Upper lobe of left lung (tissue), 6 donors: Measurements from ENCODE around the gene LGMN. TPM values are rescaled to one million over a fixed set of nuclear protein-coding genes. Genes with fewer than 3 reads are reported as not detected.

ENCODE experiments used
- ATAC-seq, 2 donors: fragments of 200-7000 bp; cut with Tn5 transposase; one replicate each; pipeline ENCODE4 v1.9.1; 2022; ENCODE audit warnings: mild to moderate bottlenecking in 2 of 2, moderate library complexity in 2 of 2; ENCODE audit not compliant: low FRiP score in 2 of 2
- DNase-seq, 2 donors: peaks; one replicate each; pipeline ENCODE4 v3.0.0-alpha.2; 2019 to 2020
- H3K27ac ChIP-seq, 4 donors: fragments of 200-600 bp; sonication (generic); one replicate each; pipeline ENCODE4 v1.5.1; 2016 to 2019
- H3K27me3 ChIP-seq, 4 donors: fragments of 200-600 bp; sonication (generic); one replicate each; pipeline ENCODE4 v1.5.1; 2017 to 2019
- H3K36me3 ChIP-seq, 4 donors: fragments of 200-600 bp; sonication (generic); one replicate each; pipeline ENCODE4 v1.5.1; 2016 to 2019
- H3K4me1 ChIP-seq, 4 donors: fragments of 200-600 bp; sonication (generic); one replicate each; pipeline ENCODE4 v1.5.1; 2018 to 2019
- H3K4me3 ChIP-seq, 4 donors: fragments of 200-600 bp; sonication (generic); one replicate each; pipeline ENCODE4 v1.5.1; 2017 to 2019; ENCODE audit warnings: mild to moderate bottlenecking in 2 of 4, moderate library complexity in 1 of 4
- H3K9me3 ChIP-seq, 4 donors: fragments of 200-600 bp; sonication (generic); one replicate each; pipeline ENCODE4 v1.5.1; 2018 to 2019
- CTCF ChIP-seq, 6 experiments: fragments of 450-650 bp in 4 of 6; fragments of 200-600 bp in 2 of 6; sonication (generic) in 2 of 6; IDR thresholded peaks; one replicate each; pipeline ENCODE4 v1.5.1; 2016 to 2019; ENCODE audit warnings: antibody characterized with exemption in 6 of 6
- EP300 ChIP-seq, 4 donors: sonication (generic); formaldehyde crosslinking; IDR thresholded peaks; one replicate each; pipeline ENCODE4 v1.5.1; 2017; ENCODE audit warnings: antibody characterized with exemption in 4 of 4, control low read depth in 2 of 4
- POLR2A ChIP-seq, 4 donors: fragments of 450-650 bp; IDR thresholded peaks; one replicate each; pipeline ENCODE4 v1.5.1; 2016 to 2017; ENCODE audit warnings: antibody characterized with exemption in 4 of 4, mild to moderate bottlenecking in 2 of 4
- POLR2AphosphoS5 ChIP-seq, 2 donors: sonication (generic); formaldehyde crosslinking; IDR thresholded peaks; one replicate each; pipeline ENCODE4 v1.5.1; 2017; ENCODE audit warnings: antibody characterized with exemption in 2 of 2
- WGBS, 2 donors: methylation state at CpG; one replicate each; pipeline ENCODE4 v1.1.5; 2017 to 2018; 5-methylcytosine and 5-hydroxymethylcytosine counted together
- total RNA-seq, 6 donors: library from RNA; depleted of rRNA in 4 of 6; stranded (reverse); fragments of >200 nt in 4 of 6; gene quantifications; one replicate each; pipeline versions ENCODE4 v1.1.0 to v1.2.1, GENCODE V29; 2016 to 2021
- donor health status: DM: no; HTN: no; CAD: no; lungs with moderate emphysema.
- donor health status: DM: no; HTN: yes; CAD: no; lungs with severe emphysema.

Gene LGMN
- total RNA-seq, 6 donors from 2014 or later: 53.4 to 222 (median 123) TPM

GRCh38 chr14:92673601-92674150 lies 74.8 kb downstream of the LGMN start:
- Histone ChIP-seq H3K27ac (peak overlapping the region in 1 of 4 donors; percentile 46), H3K9me3 (no peaks in the 10 kb centered on the region), H3K4me3 (no peak overlapping the region), H3K4me1 (peaks cover 0 to 28% (median 14%) of the 10 kb centered on the region in 4 donors), H3K36me3 (peaks cover 4 to 42% (median 22%) of the 10 kb centered on the region in 4 donors), H3K27me3 (no peaks in the 10 kb centered on the region)
- TF ChIP-seq POLR2AphosphoS5 (IDR thresholded peaks at IDR 0.05) (no peak), EP300 (IDR thresholded peaks at IDR 0.05) (no peak), POLR2A (IDR thresholded peaks at IDR 0.05) (no peak), CTCF (IDR thresholded peaks at IDR 0.05) (no peak)
- DNase-seq: no peak
- ATAC-seq: no peak
- 73 to 82% methylated on average over 18 to 19 of the region's 19 CpGs for WGBS, 2 donors

- peaks cover 0 to 26% (median 18%) of the 10 kb centered on the region in 4 donors for H3K4me1 ChIP-seq
- TF ChIP-seq CTCF (IDR thresholded peaks at IDR 0.05) (no peak), POLR2A (IDR thresholded peaks at IDR 0.05) (no peak), POLR2AphosphoS5 (IDR thresholded peaks at IDR 0.05) (no peak), EP300 (IDR thresholded peaks at IDR 0.05) (no peak)
- WGBS, 2 donors: 78 to 81% methylated on average over 9 of the region's 9 CpGs
- DNase-seq: no peak
- H3K27me3 ChIP-seq: no peaks in the 10 kb centered on the region
- peak overlapping the region; percentile 18 to 57 (median 41) for H3K27ac ChIP-seq
- H3K36me3 ChIP-seq: peaks cover 0 to 36% (median 7%) of the 10 kb centered on the region in 4 donors
- ATAC-seq: no peak
- no peak overlapping the region for H3K4me3 ChIP-seq
- no peaks in the 10 kb centered on the region for H3K9me3 ChIP-seq
Measured at GRCh38 chr14:92670643-92671366, 77.6 kb downstream of the LGMN start.

GRCh38 chr14:92670160-92670559 lies 78.3 kb downstream of the LGMN start:
- TF ChIP-seq POLR2AphosphoS5 (IDR thresholded peaks at IDR 0.05) (no peak), CTCF (IDR thresholded peaks at IDR 0.05) (peak in 1 of 6 experiments; percentile 6)
- H3K27me3 ChIP-seq: no peaks in the 10 kb centered on the region
- no peak for DNase-seq
- H3K27ac ChIP-seq: peak overlapping the region; percentile 13 to 57 (median 29)
- H3K9me3 ChIP-seq: no peaks in the 10 kb centered on the region
- H3K4me1 ChIP-seq: peaks cover 0 to 22% (median 14%) of the 10 kb centered on the region in 4 donors
- WGBS, 2 donors: 40 to 65% methylated on average over 4 of the region's 4 CpGs
- peak in 1 of 2 donors; percentile 57 for ATAC-seq
- H3K4me3 ChIP-seq: no peak overlapping the region
- peaks cover 0 to 30% (median 7%) of the 10 kb centered on the region in 4 donors for H3K36me3 ChIP-seq

- ATAC-seq (no peak), DNase-seq (no peak)
- TF ChIP-seq EP300 (IDR thresholded peaks at IDR 0.05): no peak
- no peak for TF ChIP-seq POLR2AphosphoS5 (IDR thresholded peaks at IDR 0.05)
- TF ChIP-seq CTCF (IDR thresholded peaks at IDR 0.05): no peak
- no peak for TF ChIP-seq POLR2A (IDR thresholded peaks at IDR 0.05)
- Histone ChIP-seq H3K27me3 (no peaks in the 10 kb centered on the region), H3K36me3 (peaks cover 0 to 28% (median 7%) of the 10 kb centered on the region in 4 donors), H3K4me3 (no peak overlapping the region), H3K27ac (peak overlapping the region in 1 of 4 donors; percentile 57), H3K4me1 (peaks cover 0 to 22% (median 14%) of the 10 kb centered on the region in 4 donors), H3K9me3 (no peaks in the 10 kb centered on the region)
- WGBS, 2 donors: 61 to 78% methylated on average over 4 of the region's 4 CpGs
Measured at GRCh38 chr14:92668276-92668973, 80.0 kb downstream of the LGMN start.
